ENCODE measurements around the gene CHRDL2.
A peak's percentile ranks its signal among the peaks of the same experiment; 100 is the strongest.

Gene CHRDL2

GRCh38 chr11:74748211-74749126 lies 17.2 kb upstream of the CHRDL2 start, which contains the start of gene RNF169:
Gene RNF169 (plus strand): TSS chr11:74748849. CDS start chr11:74748881, 32 bp downstream.
- DNase-seq: peak; percentile 85

- DNase-seq: no peak
These were observed 15.6 kb upstream of the CHRDL2 start for GRCh38 chr11:74746868-74747267.

- no peak for DNase-seq
These were observed 13.1 kb upstream of the CHRDL2 start for GRCh38 chr11:74744277-74744676.

GRCh38 chr11:74743640-74744039 lies 12.4 kb upstream of the CHRDL2 start:
- no peak for DNase-seq

- DNase-seq: no peak
These were observed 10.8 kb upstream of the CHRDL2 start for GRCh38 chr11:74742070-74742469.

- DNase-seq: peak; percentile 41
These were observed 8.5 kb upstream of the CHRDL2 start for GRCh38 chr11:74739546-74740270.

GRCh38 chr11:74736031-74736430 lies 4.8 kb upstream of the CHRDL2 start:
- DNase-seq: no peak

- DNase-seq: no peak
These were observed 4.2 kb upstream of the CHRDL2 start for GRCh38 chr11:74735365-74735928.

GRCh38 chr11:74734559-74734925 lies 3.3 kb upstream of the CHRDL2 start:
- DNase-seq: no peak

- DNase-seq: no peak
These were observed 510 bp downstream of the CHRDL2 start for GRCh38 chr11:74730571-74731260.

- no peak for DNase-seq
These were observed 1.8 kb downstream of the CHRDL2 start for GRCh38 chr11:74729397-74729796.

- peak; percentile 42 for DNase-seq
These were observed 4.6 kb downstream of the CHRDL2 start for GRCh38 chr11:74726547-74727182.

- no peak for DNase-seq
These were observed 5.5 kb downstream of the CHRDL2 start for GRCh38 chr11:74725701-74726100.

GRCh38 chr11:74723511-74723910 lies 7.7 kb downstream of the CHRDL2 start:
- no peak for DNase-seq

- DNase-seq: no peak
These were observed 9.8 kb downstream of the CHRDL2 start for GRCh38 chr11:74721479-74721835.

GRCh38 chr11:74720596-74721478 lies 10.4 kb downstream of the CHRDL2 start:
- DNase-seq: no peak

GRCh38 chr11:74719011-74719410 lies 12.2 kb downstream of the CHRDL2 start:
- no peak for DNase-seq

GRCh38 chr11:74717221-74717969 lies 13.8 kb downstream of the CHRDL2 start:
- DNase-seq: no peak

GRCh38 chr11:74714904-74715303 lies 16.3 kb downstream of the CHRDL2 start:
- no peak for DNase-seq

- DNase-seq: no peak
These were observed 17.5 kb downstream of the CHRDL2 start for GRCh38 chr11:74713686-74714085.

All from NCI-H2171 treated with DMSO at 0.1 percent for 48 hours (cell line).